HL-60 (cell line): ENCODE results near the gene ABCC4.

Source experiments
- POLR2AphosphoS5 ChIP-seq: IDR thresholded peaks from 2 replicates; pipeline ENCODE4 v1.6.1; 2012; ENCODE audit warnings: low read depth
- SPI1 ChIP-seq: IDR thresholded peaks from 2 replicates; pipeline ENCODE4 v1.6.1; 2012; ENCODE audit warnings: low read depth, mild to moderate bottlenecking, borderline replicate concordance
- TF ChIP-seq, protein P1 (sequence below): IDR thresholded peaks from one replicate; pipeline ENCODE4 v1.5.1; 2011; ENCODE audit warnings: low read length, control low read depth, inconsistent platforms; ENCODE audit not compliant: insufficient read depth

DNA sequence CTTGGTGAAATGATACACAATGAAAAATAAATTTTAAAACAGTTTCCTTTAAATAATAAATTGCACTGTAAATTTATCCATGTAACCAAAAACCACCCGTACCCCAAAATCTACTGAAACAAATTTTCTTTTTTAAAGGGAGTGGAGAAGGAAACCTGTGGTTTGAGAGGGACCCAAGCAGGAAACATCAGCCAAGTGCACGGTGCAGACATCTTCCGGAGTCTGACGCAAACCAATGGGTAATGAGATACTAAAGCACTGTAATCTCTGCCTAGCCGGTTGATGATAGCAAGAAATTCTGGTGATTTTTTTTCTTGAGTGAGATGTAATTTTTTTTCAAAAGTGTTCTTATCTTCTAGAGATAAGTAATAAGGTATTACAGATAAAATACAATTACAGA lies 115.4 kb downstream of the ABCC4 start:
- TF ChIP-seq, protein P1, sequence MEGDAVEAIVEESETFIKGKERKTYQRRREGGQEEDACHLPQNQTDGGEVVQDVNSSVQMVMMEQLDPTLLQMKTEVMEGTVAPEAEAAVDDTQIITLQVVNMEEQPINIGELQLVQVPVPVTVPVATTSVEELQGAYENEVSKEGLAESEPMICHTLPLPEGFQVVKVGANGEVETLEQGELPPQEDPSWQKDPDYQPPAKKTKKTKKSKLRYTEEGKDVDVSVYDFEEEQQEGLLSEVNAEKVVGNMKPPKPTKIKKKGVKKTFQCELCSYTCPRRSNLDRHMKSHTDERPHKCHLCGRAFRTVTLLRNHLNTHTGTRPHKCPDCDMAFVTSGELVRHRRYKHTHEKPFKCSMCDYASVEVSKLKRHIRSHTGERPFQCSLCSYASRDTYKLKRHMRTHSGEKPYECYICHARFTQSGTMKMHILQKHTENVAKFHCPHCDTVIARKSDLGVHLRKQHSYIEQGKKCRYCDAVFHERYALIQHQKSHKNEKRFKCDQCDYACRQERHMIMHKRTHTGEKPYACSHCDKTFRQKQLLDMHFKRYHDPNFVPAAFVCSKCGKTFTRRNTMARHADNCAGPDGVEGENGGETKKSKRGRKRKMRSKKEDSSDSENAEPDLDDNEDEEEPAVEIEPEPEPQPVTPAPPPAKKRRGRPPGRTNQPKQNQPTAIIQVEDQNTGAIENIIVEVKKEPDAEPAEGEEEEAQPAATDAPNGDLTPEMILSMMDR: no peak
- TF ChIP-seq POLR2AphosphoS5 (no peak), SPI1 (no peak)
